DND-41 (cell line): Measurements from ENCODE around the gene NEURL1B.

Source experiments
- ATAC-seq: fragments of 200-7000 bp; cut with Tn5 transposase; 3 replicates; pipeline ENCODE4 v1.9.1; 2021; ENCODE audit warnings: low read depth; ENCODE audit not compliant: insufficient read depth
- DNase-seq: peaks from one replicate; pipeline ENCODE4 v3.0.0-alpha.2; 2020
- H2AFZ ChIP-seq: 2 replicates; pipeline ENCODE4 v1.6.0; 2012; ENCODE audit warnings: low read depth, low read length
- H3K27ac ChIP-seq: 2 replicates; pipeline ENCODE4 v1.5.1; 2012; ENCODE audit warnings: low read length, inconsistent platforms
- H3K27me3 ChIP-seq: fragments of 200-600 bp; sonication (generic); 2 replicates; pipeline ENCODE4 v1.6.0; 2012; ENCODE audit warnings: low read length, mild to moderate bottlenecking, inconsistent platforms; ENCODE audit not compliant: insufficient read depth, poor library complexity
- H3K36me3 ChIP-seq: 2 replicates; pipeline ENCODE4 v1.5.1; 2012; ENCODE audit warnings: low read length, inconsistent platforms; ENCODE audit not compliant: insufficient read depth
- H3K4me1 ChIP-seq: 2 replicates; pipeline ENCODE4 v1.5.1; 2012; ENCODE audit warnings: mild to moderate bottlenecking, low read length; ENCODE audit not compliant: insufficient read depth
- H3K4me2 ChIP-seq: 2 replicates; pipeline ENCODE4 v1.6.0; 2012; ENCODE audit warnings: mild to moderate bottlenecking, moderate library complexity, low read length, inconsistent platforms; ENCODE audit not compliant: insufficient read depth
- H3K4me3 ChIP-seq, 2 experiments: fragments of 200-600 bp in 1 of 2; shearing (Covaris generic) in 1 of 2; 2 replicates each; pipeline ENCODE4 v1.5.1; 2012 to 2016; ENCODE audit warnings: inconsistent platforms in 2 of 2, low read length in 2 of 2, mild to moderate bottlenecking in 2 of 2, low read depth in 1 of 2, moderate library complexity in 1 of 2
- H3K79me2 ChIP-seq: 2 replicates; pipeline ENCODE4 v1.6.0; 2012; ENCODE audit warnings: low read length, inconsistent platforms; ENCODE audit not compliant: insufficient read depth
- H3K9ac ChIP-seq: 2 replicates; pipeline ENCODE4 v1.6.0; 2012; ENCODE audit warnings: low read depth, mild to moderate bottlenecking, inconsistent platforms, low read length, moderate library complexity
- H3K9me3 ChIP-seq: 2 replicates; pipeline ENCODE4 v1.5.1; 2012; ENCODE audit warnings: low read length, moderate library complexity, mild to moderate bottlenecking, inconsistent platforms; ENCODE audit not compliant: insufficient read depth, severe bottlenecking
- H4K20me1 ChIP-seq: 2 replicates; pipeline ENCODE4 v1.6.0; 2012; ENCODE audit warnings: low read length; ENCODE audit not compliant: insufficient read depth
- EZH2 ChIP-seq: IDR thresholded peaks from 3 replicates; pipeline ENCODE4 v1.6.1; 2012; ENCODE audit warnings: borderline replicate concordance, low read depth, mild to moderate bottlenecking, moderate library complexity, low read length, inconsistent platforms; ENCODE audit not compliant: severe bottlenecking
- TF ChIP-seq, protein P1 (sequence below): IDR thresholded peaks from 2 replicates; pipeline ENCODE4 v1.5.1; 2012; ENCODE audit warnings: borderline replicate concordance, low read length, moderate library complexity, mild to moderate bottlenecking; ENCODE audit not compliant: poor library complexity, severe bottlenecking; ENCODE audit errors: extremely low read depth

The NEURL1B gene

DNA sequence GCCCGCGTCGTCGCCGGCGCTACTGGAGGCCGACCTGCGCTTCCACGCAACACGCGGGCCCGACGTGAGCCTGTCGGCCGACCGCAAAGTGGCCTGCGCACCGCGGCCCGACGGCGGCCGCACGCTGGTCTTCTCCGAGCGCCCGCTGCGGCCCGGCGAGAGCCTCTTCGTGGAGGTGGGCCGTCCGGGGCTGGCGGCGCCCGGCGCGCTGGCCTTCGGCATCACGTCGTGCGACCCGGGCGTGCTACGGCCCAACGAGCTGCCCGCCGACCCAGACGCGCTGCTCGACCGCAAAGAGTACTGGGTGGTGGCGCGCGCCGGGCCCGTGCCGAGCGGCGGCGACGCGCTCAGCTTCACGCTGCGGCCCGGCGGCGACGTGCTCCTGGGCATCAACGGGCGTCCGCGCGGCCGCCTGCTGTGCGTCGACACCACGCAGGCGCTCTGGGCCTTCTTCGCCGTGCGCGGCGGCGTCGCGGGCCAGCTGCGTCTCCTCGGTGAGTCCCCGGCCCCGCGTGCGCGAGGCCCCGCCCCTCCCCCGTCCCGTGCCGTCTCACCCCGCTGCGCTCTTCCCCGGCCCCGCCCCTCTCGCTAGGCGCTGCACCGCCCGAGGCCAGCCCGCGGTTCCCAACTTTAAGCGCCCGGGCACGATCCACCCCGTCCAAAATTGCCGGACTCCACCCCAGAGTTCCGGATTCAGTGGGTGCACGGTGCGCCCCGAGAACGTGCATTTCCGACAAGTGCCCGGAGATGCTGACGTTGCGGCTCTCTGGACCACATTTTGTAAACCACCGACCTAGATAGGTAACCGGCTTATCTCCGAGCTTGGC, 42.8 kb downstream of the NEURL1B start:
- Histone ChIP-seq H3K9ac (no peak overlapping the region), H3K4me2 (no peak overlapping the region), H2AFZ (no peak overlapping the region), H3K27ac (no peak overlapping the region), H3K9me3 (no peaks in the 10 kb centered on the region), H3K4me3 (no peak overlapping the region), H3K27me3 (no peaks in the 10 kb centered on the region), H3K79me2 (no peaks in the 10 kb centered on the region), H3K36me3 (no peaks in the 10 kb centered on the region), H4K20me1 (no peaks in the 10 kb centered on the region), H3K4me1 (peaks cover 10% of the 10 kb centered on the region)
- no peak for TF ChIP-seq EZH2
- TF ChIP-seq, protein P1, sequence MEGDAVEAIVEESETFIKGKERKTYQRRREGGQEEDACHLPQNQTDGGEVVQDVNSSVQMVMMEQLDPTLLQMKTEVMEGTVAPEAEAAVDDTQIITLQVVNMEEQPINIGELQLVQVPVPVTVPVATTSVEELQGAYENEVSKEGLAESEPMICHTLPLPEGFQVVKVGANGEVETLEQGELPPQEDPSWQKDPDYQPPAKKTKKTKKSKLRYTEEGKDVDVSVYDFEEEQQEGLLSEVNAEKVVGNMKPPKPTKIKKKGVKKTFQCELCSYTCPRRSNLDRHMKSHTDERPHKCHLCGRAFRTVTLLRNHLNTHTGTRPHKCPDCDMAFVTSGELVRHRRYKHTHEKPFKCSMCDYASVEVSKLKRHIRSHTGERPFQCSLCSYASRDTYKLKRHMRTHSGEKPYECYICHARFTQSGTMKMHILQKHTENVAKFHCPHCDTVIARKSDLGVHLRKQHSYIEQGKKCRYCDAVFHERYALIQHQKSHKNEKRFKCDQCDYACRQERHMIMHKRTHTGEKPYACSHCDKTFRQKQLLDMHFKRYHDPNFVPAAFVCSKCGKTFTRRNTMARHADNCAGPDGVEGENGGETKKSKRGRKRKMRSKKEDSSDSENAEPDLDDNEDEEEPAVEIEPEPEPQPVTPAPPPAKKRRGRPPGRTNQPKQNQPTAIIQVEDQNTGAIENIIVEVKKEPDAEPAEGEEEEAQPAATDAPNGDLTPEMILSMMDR = no peak
- ATAC-seq (no peak), DNase-seq (no peak)

DNA sequence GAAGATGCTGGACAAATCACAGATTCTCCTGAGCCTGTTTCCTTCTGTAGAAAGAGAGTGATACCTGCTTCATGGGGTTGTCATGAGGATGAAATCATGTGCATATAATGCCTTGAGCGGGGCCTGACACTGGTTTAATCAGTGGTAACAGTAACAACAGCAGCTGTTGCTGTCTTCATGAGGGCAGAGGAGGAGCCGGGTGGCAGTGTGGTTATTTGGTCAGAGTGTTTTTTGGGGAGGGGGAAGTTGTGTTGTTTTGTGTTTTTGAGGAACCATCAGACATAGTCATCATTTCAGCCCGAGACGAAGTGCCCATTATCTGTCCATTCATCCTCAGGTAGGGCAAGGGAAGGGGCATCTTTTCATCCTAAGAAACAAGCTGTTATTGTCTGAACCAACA, 44.0 kb downstream of the NEURL1B start:
- Histone ChIP-seq H3K4me2 (no peak overlapping the region), H3K36me3 (no peaks in the 10 kb centered on the region), H2AFZ (no peak overlapping the region), H4K20me1 (no peaks in the 10 kb centered on the region), H3K9ac (no peak overlapping the region), H3K9me3 (no peaks in the 10 kb centered on the region), H3K4me3 (no peak overlapping the region), H3K27me3 (no peaks in the 10 kb centered on the region), H3K27ac (no peak overlapping the region), H3K79me2 (no peaks in the 10 kb centered on the region), H3K4me1 (peaks cover 11% of the 10 kb centered on the region)
- ATAC-seq (no peak), DNase-seq (no peak)
- no peak for TF ChIP-seq EZH2
- TF ChIP-seq, protein P1 = no peak

DNA sequence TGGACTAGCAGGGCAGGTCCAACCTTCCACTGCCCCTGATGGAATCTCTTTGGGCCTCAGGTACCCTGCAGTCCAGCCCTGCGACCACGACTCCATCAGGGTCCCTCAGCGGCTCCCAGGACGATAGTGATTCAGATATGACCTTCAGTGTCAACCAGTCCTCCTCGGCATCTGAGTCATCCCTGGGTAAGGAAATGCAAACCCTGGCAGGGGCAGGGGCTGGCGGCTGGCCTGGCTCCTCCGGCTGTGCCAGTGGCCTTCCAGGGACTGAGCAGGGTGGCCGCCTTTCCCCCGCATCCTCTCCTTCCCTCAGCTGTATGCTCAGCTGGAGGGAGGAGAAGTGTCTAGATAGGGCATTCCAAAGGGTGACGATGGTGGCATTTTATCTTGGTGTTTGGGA, 45.0 kb downstream of the NEURL1B start:
- Histone ChIP-seq H3K4me2 (no peak overlapping the region), H3K9me3 (no peaks in the 10 kb centered on the region), H3K79me2 (no peaks in the 10 kb centered on the region), H2AFZ (no peak overlapping the region), H4K20me1 (no peaks in the 10 kb centered on the region), H3K4me1 (peaks cover 11% of the 10 kb centered on the region), H3K27ac (no peak overlapping the region), H3K9ac (no peak overlapping the region), H3K36me3 (no peaks in the 10 kb centered on the region), H3K27me3 (no peaks in the 10 kb centered on the region), H3K4me3 (no peak overlapping the region)
- ATAC-seq = no peak
- TF ChIP-seq, protein P1 = no peak
- TF ChIP-seq EZH2 = no peak
- no peak for DNase-seq
